ENCODE data around the gene NCAPG. TPM values are rescaled to one million over a fixed set of nuclear protein-coding genes. Genes with fewer than 3 reads are reported as not detected.

NCAPG gene
- total RNA-seq, 1 donor from 2014 or later, result 1.5 TPM

DNA sequence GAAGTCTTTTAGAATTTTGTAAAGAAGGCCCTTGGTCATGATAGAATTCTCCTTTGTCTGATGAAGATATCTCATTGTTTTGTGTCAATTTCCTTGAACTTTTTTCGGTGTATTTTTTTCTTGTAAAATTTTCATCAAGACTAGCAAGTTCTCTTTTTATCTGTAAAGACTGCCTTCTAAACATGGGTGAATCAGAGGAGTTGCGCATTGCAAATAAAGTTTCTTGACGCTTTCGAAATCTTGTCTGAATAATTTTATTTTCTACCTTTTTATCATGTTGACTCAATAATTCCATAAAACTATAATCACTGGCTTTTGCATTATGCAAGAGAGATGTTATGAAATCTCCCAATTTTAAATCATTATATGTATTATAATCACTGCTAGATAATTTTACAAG lies 66.2 kb downstream of the NCAPG start:
- Mint-ChIP-seq H3K4me1 (no peaks in the 10 kb centered on the region), H3K9me3 (peaks cover 3% of the 10 kb centered on the region), H3K4me3 (no peak overlapping the region), H3K27me3 (no peaks in the 10 kb centered on the region), H3K36me3 (ENCODE audit: low read depth) (peaks cover 6% of the 10 kb centered on the region), H3K27ac (no peak overlapping the region)
- ChIA-PET POLR2A (no interaction called here), CTCF (no interaction called here)
- intact Hi-C loops (cut with micrococcal nuclease), result no loop called here
- DNase-seq, result no peak
- ATAC-seq (ENCODE audit: low read depth), result no peak
- TF ChIP-seq, protein P1, sequence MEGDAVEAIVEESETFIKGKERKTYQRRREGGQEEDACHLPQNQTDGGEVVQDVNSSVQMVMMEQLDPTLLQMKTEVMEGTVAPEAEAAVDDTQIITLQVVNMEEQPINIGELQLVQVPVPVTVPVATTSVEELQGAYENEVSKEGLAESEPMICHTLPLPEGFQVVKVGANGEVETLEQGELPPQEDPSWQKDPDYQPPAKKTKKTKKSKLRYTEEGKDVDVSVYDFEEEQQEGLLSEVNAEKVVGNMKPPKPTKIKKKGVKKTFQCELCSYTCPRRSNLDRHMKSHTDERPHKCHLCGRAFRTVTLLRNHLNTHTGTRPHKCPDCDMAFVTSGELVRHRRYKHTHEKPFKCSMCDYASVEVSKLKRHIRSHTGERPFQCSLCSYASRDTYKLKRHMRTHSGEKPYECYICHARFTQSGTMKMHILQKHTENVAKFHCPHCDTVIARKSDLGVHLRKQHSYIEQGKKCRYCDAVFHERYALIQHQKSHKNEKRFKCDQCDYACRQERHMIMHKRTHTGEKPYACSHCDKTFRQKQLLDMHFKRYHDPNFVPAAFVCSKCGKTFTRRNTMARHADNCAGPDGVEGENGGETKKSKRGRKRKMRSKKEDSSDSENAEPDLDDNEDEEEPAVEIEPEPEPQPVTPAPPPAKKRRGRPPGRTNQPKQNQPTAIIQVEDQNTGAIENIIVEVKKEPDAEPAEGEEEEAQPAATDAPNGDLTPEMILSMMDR (IDR thresholded peaks at IDR 0.05), result no peak

- ChIA-PET CTCF (no interaction called here), POLR2A (no interaction called here)
- no peak for DNase-seq
Observed at GRCh38 chr4:17877661-17878060, 66.9 kb downstream of the NCAPG start.

DNA sequence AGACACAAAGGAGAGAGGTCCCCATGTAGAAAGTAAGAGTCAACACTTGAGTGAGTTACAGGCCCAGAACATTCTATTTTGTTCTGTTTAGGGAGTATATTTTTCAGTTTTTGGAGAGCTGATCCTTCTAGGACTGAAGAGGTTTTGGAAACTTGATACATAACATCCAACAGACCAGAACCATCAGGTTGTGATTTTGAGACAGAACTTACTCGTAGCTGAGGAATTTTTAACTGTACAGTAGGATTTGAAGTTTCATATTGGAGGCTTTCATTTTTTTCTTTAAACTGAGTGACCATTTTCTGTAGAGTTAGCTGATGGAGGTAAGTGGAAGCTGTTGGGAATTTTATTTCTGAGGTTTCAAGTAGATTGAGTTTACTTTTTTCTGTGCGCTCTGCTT lies 73.3 kb downstream of the NCAPG start:
- no peaks in the 10 kb centered on the region for H3K27me3 Mint-ChIP-seq
- POLR2A ChIA-PET, result no interaction called here
- no peaks in the 10 kb centered on the region for H3K4me1 Mint-ChIP-seq

More at GRCh38 chr4:17877661-17878060, 66.9 kb downstream of the NCAPG start:
- Mint-ChIP-seq H3K4me1 (no peaks in the 10 kb centered on the region), H3K9me3 (peaks cover 3% of the 10 kb centered on the region), H3K27ac (no peak overlapping the region), H3K4me3 (no peak overlapping the region), H3K27me3 (no peaks in the 10 kb centered on the region), H3K36me3 (ENCODE audit: low read depth) (peaks cover 6% of the 10 kb centered on the region)
- intact Hi-C loops (cut with micrococcal nuclease), result no loop called here
- TF ChIP-seq, protein P1 (IDR thresholded peaks at IDR 0.05), result no peak
- ATAC-seq (ENCODE audit: low read depth), result no peak

GRCh38 chr4:17884511-17884910 lies 73.7 kb downstream of the NCAPG start:
- intact Hi-C loops (cut with micrococcal nuclease), result no loop called here
- CTCF ChIA-PET, result no interaction called here
- no peaks in the 10 kb centered on the region for H3K4me1 Mint-ChIP-seq
- no peak overlapping the region for H3K27ac Mint-ChIP-seq
- TF ChIP-seq, protein P1 (IDR thresholded peaks at IDR 0.05), result no peak
- DNase-seq, result no peak
- ATAC-seq (ENCODE audit: low read depth), result no peak
- H3K4me3 Mint-ChIP-seq, result no peak overlapping the region
- H3K27me3 Mint-ChIP-seq, result no peaks in the 10 kb centered on the region
- peaks cover 17% of the 10 kb centered on the region for H3K36me3 Mint-ChIP-seq (ENCODE audit: low read depth)
- no peaks in the 10 kb centered on the region for H3K9me3 Mint-ChIP-seq
- POLR2A ChIA-PET, result no interaction called here

More for the DNA sequence above, 73.3 kb downstream of the NCAPG start:
- H3K27ac Mint-ChIP-seq, result no peak overlapping the region
- intact Hi-C loops (cut with micrococcal nuclease), result no loop called here
- TF ChIP-seq, protein P1 (IDR thresholded peaks at IDR 0.05), result no peak
- H3K4me3 Mint-ChIP-seq, result no peak overlapping the region
- H3K9me3 Mint-ChIP-seq, result no peaks in the 10 kb centered on the region
- ATAC-seq (ENCODE audit: low read depth) (no peak), DNase-seq (no peak)
- CTCF ChIA-PET, result no interaction called here
- H3K36me3 Mint-ChIP-seq (ENCODE audit: low read depth), result peaks cover 17% of the 10 kb centered on the region

GRCh38 chr4:17889692-17890091 lies 78.9 kb downstream of the NCAPG start:
- CTCF ChIA-PET, result no interaction called here
- TF ChIP-seq, protein P1 (IDR thresholded peaks at IDR 0.05), result no peak
- Mint-ChIP-seq H3K4me3 (no peak overlapping the region), H3K36me3 (ENCODE audit: low read depth) (peaks cover 4% of the 10 kb centered on the region), H3K27me3 (no peaks in the 10 kb centered on the region), H3K4me1 (no peaks in the 10 kb centered on the region), H3K27ac (no peak overlapping the region), H3K9me3 (no peaks in the 10 kb centered on the region)
- ATAC-seq (ENCODE audit: low read depth), result no peak
- intact Hi-C loops (cut with micrococcal nuclease), result no loop called here
- no peak for DNase-seq
- POLR2A ChIA-PET, result no interaction called here
